HFFc6 (cell line): ENCODE measurements around the gene UNC13D. TPM values are rescaled to one million over a fixed set of nuclear protein-coding genes. Genes with fewer than 3 reads are reported as not detected.

Experiments
- DNase-seq: peaks from one replicate; pipeline ENCODE4 v3.0.0-alpha.2; 2018
- H3K27ac Mint-ChIP-seq: 2 replicates; pipeline ENCODE4 v1.8.0; 2020; ENCODE audit warnings: mild to moderate bottlenecking, mixed read lengths
- H3K27me3 Mint-ChIP-seq: 2 replicates; pipeline ENCODE4 v1.8.0; 2021; ENCODE audit warnings: mild to moderate bottlenecking, moderate library complexity, mixed read lengths; ENCODE audit not compliant: insufficient read depth
- H3K36me3 Mint-ChIP-seq: 2 replicates; pipeline ENCODE4 v1.8.0; 2021; ENCODE audit warnings: low read depth, mixed read lengths
- H3K4me1 Mint-ChIP-seq: 2 replicates; pipeline ENCODE4 v1.8.0; 2020; ENCODE audit warnings: low read depth, mixed read lengths
- H3K4me3 Mint-ChIP-seq: 2 replicates; pipeline ENCODE4 v1.8.0; 2020; ENCODE audit warnings: mild to moderate bottlenecking, moderate library complexity, mixed read lengths
- H3K9me3 Mint-ChIP-seq: 2 replicates; pipeline ENCODE4 v1.8.0; 2020; ENCODE audit warnings: mild to moderate bottlenecking, mixed read lengths
- total RNA-seq, 6 experiments: library from RNA; stranded (reverse); fragmentation: NEBNext Ultra II Directional; extraction: Animal tissue kit (Norgen Biotek cat#: 25700); gene quantifications; 2 replicates in 1 of 6; 3 replicates in 5 of 6; pipeline ENCODE4 v1.2.3, GENCODE V29; 2021
- TF ChIP-seq, protein P1 (sequence below): fragments of 200-600 bp; sonication (generic); IDR thresholded peaks from 2 replicates; pipeline ENCODE4 v1.5.0; 2021; ENCODE audit warnings: antibody characterized with exemption, mild to moderate bottlenecking

Gene UNC13D
- total RNA-seq, 6 experiments from 2014 or later = 0.17 to 0.78 (median 0.24) TPM

DNA sequence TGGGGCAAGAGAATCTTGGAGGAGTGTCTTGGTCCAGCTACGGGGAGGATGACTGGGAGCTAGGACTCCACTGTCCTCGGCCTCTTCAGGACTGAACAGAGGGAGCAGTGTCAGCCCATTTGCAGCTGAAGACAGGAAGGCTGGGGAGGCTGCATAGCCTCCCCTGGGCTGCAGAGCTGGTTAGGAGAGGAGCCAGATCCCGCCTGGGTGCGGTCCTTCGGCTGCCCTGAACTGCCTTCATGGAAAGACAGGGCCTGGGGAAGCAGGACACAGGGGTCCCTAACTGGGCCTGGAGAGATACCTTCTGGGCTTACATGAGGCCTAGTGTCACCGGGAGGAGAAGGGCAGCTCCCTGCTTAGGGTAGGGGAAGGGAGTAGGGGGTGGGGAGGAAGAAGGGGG is 26.6 kb downstream of the UNC13D start:
- H3K36me3 Mint-ChIP-seq = peaks cover 11% of the 10 kb centered on the region
- TF ChIP-seq, protein P1, sequence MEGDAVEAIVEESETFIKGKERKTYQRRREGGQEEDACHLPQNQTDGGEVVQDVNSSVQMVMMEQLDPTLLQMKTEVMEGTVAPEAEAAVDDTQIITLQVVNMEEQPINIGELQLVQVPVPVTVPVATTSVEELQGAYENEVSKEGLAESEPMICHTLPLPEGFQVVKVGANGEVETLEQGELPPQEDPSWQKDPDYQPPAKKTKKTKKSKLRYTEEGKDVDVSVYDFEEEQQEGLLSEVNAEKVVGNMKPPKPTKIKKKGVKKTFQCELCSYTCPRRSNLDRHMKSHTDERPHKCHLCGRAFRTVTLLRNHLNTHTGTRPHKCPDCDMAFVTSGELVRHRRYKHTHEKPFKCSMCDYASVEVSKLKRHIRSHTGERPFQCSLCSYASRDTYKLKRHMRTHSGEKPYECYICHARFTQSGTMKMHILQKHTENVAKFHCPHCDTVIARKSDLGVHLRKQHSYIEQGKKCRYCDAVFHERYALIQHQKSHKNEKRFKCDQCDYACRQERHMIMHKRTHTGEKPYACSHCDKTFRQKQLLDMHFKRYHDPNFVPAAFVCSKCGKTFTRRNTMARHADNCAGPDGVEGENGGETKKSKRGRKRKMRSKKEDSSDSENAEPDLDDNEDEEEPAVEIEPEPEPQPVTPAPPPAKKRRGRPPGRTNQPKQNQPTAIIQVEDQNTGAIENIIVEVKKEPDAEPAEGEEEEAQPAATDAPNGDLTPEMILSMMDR = no peak

DNA sequence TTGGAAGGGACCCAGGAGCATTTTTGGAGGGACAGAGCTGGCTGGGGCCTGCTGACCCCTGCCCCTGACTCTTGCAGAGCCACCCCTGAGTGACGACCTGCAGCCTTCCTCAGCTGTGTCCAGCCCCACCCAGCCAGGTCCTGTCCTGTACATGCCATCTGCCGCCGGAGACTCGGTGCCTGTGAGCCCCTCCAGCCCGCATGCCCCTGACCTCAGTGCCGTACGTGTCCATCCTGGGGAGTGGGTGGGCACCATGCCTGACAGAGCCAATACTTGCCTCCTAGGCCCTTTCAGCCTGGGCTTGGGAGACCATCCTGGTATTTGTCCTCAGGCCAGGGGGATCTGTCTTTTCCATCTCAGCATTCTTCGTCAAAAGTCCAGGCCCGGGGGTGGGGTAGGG is 27.5 kb downstream of the UNC13D start:
- Mint-ChIP-seq H3K4me3 (no peak overlapping the region), H3K9me3 (no peaks in the 10 kb centered on the region), H3K27me3 (peaks cover 3% of the 10 kb centered on the region), H3K4me1 (peaks cover 14% of the 10 kb centered on the region), H3K27ac (no peak overlapping the region), H3K36me3 (peaks cover 11% of the 10 kb centered on the region)
- no peak for DNase-seq
- TF ChIP-seq, protein P1 = no peak

More for the DNA sequence above, 26.6 kb downstream of the UNC13D start:
- Mint-ChIP-seq H3K9me3 (no peaks in the 10 kb centered on the region), H3K27me3 (peaks cover 1% of the 10 kb centered on the region), H3K4me3 (no peak overlapping the region), H3K4me1 (peaks cover 14% of the 10 kb centered on the region), H3K27ac (no peak overlapping the region)
- no peak for DNase-seq

DNA sequence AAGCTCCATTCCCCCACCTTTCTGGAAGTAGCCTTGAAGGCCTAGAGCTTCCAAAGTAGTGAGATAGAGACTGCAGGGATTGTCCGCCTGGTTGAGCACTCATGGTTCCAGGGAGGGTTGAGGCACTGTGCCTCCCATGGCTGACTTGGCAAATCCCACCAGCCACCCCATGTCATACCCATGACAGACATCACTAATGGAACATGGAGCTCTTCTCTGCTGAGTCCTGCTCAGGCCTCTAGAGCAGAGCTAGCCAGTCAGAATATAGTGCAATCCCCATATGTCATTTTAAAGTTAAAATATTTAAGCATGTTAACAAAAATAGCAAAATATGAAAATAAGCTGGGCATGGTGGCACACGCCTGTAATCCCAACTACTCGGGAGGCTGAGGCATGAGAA is 28.8 kb downstream of the UNC13D start:
- TF ChIP-seq, protein P1 = no peak
- Mint-ChIP-seq H3K9me3 (no peaks in the 10 kb centered on the region), H3K4me1 (peaks cover 14% of the 10 kb centered on the region), H3K4me3 (no peak overlapping the region), H3K27me3 (peaks cover 3% of the 10 kb centered on the region), H3K27ac (peak overlapping the region; percentile 82), H3K36me3 (peaks cover 11% of the 10 kb centered on the region)
- no peak for DNase-seq

DNA sequence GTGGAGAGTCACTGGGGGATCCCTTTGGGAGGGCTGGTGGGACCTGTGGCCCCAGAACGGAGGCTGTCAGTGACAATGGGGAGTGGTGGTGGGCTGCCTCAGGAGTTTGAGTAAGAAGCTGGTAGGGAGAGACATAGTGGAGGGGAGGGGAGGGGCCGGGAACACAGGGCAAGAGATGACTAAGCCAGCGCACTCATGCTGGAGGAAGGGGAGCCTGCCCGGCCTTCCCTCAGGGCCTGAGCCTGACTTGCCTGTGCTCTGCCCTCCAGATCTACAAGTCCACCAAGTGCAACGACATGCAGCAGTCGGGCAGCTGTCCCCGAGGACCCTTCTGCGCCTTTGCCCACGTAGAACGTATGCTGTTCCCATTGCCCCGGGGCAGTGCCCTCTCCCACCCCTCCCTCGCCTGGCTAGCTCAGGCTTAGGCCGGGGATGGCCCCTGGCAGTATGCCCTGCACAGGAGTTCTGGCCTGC is 29.3 kb downstream of the UNC13D start:
- Mint-ChIP-seq H3K27me3 (peaks cover 3% of the 10 kb centered on the region), H3K27ac (peak overlapping the region; percentile 82), H3K36me3 (peaks cover 11% of the 10 kb centered on the region), H3K4me1 (peaks cover 14% of the 10 kb centered on the region), H3K9me3 (no peaks in the 10 kb centered on the region), H3K4me3 (no peak overlapping the region)
- DNase-seq = peak; percentile 66
- TF ChIP-seq, protein P1 = no peak

DNA sequence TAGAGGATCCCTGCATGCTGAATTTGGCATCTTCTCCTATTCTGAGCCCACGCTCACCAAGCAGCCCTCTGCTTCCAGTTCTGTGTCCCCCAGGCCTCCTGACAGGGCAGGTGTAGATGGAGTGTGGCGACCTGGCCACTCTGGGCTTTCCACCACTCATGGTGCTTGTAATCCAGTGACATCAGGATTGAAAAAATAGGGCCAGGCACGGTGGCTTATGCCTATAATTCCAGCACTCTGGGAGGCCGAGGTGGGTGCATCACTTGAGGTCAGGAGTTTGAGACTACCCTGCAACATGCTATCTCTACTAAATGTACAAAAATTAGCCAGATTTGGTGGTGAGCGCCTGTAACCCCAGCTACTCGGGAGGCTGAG is 30.2 kb downstream of the UNC13D start:
- H3K4me1 Mint-ChIP-seq = peaks cover 14% of the 10 kb centered on the region
- no peak for DNase-seq
- H3K9me3 Mint-ChIP-seq = no peaks in the 10 kb centered on the region
- no peak overlapping the region for H3K27ac Mint-ChIP-seq
- H3K4me3 Mint-ChIP-seq = no peak overlapping the region
- H3K36me3 Mint-ChIP-seq = peaks cover 7% of the 10 kb centered on the region
- TF ChIP-seq, protein P1 = no peak
- peaks cover 2% of the 10 kb centered on the region for H3K27me3 Mint-ChIP-seq
